ENCODE data around the gene TES.

DNA sequence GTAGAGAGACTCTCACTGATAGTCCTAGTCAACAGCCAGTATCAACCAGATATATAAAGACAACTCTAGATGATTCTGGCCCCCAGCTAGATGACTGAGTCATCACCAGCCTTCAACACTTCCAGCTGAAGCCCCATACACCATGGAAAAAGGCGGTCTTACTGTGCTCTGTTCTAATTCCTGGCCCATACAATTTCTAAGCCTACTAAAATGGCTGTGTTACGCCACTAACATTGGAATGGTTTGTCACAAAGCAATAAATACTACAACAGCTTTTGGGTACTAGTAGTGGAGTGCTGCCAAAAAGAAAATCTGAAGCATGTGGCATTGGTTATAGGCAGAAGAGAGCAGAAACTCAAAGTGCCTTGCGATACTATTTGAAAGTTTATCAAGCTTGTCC is 13.0 kb upstream of the TES start:
- TF ChIP-seq, protein P1, sequence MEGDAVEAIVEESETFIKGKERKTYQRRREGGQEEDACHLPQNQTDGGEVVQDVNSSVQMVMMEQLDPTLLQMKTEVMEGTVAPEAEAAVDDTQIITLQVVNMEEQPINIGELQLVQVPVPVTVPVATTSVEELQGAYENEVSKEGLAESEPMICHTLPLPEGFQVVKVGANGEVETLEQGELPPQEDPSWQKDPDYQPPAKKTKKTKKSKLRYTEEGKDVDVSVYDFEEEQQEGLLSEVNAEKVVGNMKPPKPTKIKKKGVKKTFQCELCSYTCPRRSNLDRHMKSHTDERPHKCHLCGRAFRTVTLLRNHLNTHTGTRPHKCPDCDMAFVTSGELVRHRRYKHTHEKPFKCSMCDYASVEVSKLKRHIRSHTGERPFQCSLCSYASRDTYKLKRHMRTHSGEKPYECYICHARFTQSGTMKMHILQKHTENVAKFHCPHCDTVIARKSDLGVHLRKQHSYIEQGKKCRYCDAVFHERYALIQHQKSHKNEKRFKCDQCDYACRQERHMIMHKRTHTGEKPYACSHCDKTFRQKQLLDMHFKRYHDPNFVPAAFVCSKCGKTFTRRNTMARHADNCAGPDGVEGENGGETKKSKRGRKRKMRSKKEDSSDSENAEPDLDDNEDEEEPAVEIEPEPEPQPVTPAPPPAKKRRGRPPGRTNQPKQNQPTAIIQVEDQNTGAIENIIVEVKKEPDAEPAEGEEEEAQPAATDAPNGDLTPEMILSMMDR (IDR thresholded peaks at IDR 0.05; ENCODE audit: insufficient read depth, low read length) = no peak
- TF ChIP-seq POLR2AphosphoS5 (IDR thresholded peaks at IDR 0.05; ENCODE audit: low read depth) (no peak), GABPA (IDR thresholded peaks at IDR 0.05; ENCODE audit: low read depth) (no peak)
